Activated T-cell treated with anti-CD3 and anti-CD28 coated beads for 1 hour (primary cell): ENCODE data around the gene KRT79.

Experiments used
- DNase-seq: peaks from one replicate; pipeline ENCODE4 v3.0.0-alpha.2; 2020; ENCODE audit warnings: low read depth

The KRT79 gene

DNA sequence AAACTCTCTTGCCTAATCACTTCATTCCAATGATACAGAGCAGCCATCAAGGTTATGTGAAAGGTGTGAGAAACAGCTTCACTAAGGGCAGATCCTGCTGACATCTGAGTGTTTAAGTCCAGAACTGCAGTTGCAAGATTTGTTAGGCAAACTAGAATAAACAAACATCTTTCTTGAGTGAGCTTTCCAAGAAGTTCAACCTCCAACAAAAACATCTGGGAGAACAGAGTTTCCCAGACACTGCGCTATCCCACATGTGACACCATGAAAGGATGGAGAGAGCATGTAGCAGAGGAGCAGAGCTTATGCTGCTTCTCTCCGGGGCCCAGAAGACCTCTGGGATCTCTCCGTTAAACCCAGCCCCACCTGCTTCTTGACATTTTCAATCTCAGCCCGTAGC, 62.6 kb downstream of the KRT79 start:
- DNase-seq: no peak
